A673 (cell line): Measurements from ENCODE around the gene FAM3C. TPM values are rescaled to one million over a fixed set of nuclear protein-coding genes. Genes with fewer than 3 reads are reported as not detected.
"Not testable (repeated sequence)": the region's sequence is repeated elsewhere in the genome, so short reads cannot be mapped to it uniquely, and the experiment has no call there.

ENCODE experiments used
- BruUV-seq: library from RNA; stranded (reverse); fragments of 400-500 nt; replicated peaks from 2 replicates; lab custom pipeline; 2021; lab: Mats Ljungman, UMichigan
- CTCF ChIA-PET: fragments of 300-600 bp; sonication (Branson Sonifier 250); formaldehyde crosslinking; loops from one replicate; lab custom pipeline; 2022; ENCODE audit warnings: antibody characterized with exemption; lab: Charles Lee
- POLR2A ChIA-PET: fragments of 300-600 bp; sonication (Branson Sonifier 250); formaldehyde crosslinking; loops from one replicate; lab custom pipeline; 2022; ENCODE audit warnings: antibody characterized with exemption; ENCODE audit not compliant: low non-redundant PET; lab: Charles Lee
- DNase-seq: peaks from one replicate; pipeline ENCODE4 v3.0.0-alpha.2; 2015; ENCODE audit warnings: low spot score
- H3K27ac ChIP-seq: fragments of 200-600 bp; sonication (generic); 2 replicates; pipeline ENCODE4 v1.5.1; 2016; ENCODE audit warnings: mixed run types, low read depth, mild to moderate bottlenecking, mixed read lengths, antibody characterized with exemption, low read length; ENCODE audit not compliant: poor library complexity, severe bottlenecking
- H3K27me3 ChIP-seq: fragments of 200-600 bp; sonication (generic); replicated peaks from 2 replicates; pipeline ENCODE4 v1.6.1; 2017; ENCODE audit warnings: mixed run types, low read depth, mild to moderate bottlenecking, mixed read lengths, antibody characterized with exemption, low read length; ENCODE audit not compliant: insufficient read depth, poor library complexity
- H3K36me3 ChIP-seq: fragments of 200-600 bp; sonication (generic); 2 replicates; pipeline ENCODE4 v1.6.1; 2016; ENCODE audit warnings: mixed run types, mild to moderate bottlenecking, mixed read lengths, antibody characterized with exemption, low read length; ENCODE audit not compliant: insufficient read depth, poor library complexity, severe bottlenecking
- H3K4me1 ChIP-seq: fragments of 200-600 bp; sonication (generic); 2 replicates; pipeline ENCODE4 v1.6.1; 2017; ENCODE audit warnings: mixed run types, mild to moderate bottlenecking, mixed read lengths, antibody characterized with exemption, low read length; ENCODE audit not compliant: insufficient read depth, poor library complexity, severe bottlenecking
- H3K4me3 ChIP-seq: fragments of 200-600 bp; sonication (generic); 2 replicates; pipeline ENCODE4 v1.5.1; 2016; ENCODE audit warnings: low read depth, mixed run types, mild to moderate bottlenecking, mixed read lengths, low read length; ENCODE audit not compliant: poor library complexity, severe bottlenecking
- H3K9me3 ChIP-seq: fragments of 200-600 bp; sonication (generic); 2 replicates; pipeline ENCODE4 v1.6.1; 2016; ENCODE audit warnings: mixed run types, low read depth, mild to moderate bottlenecking, mixed read lengths, antibody characterized with exemption, low read length; ENCODE audit not compliant: poor library complexity, severe bottlenecking
- EZH2 ChIP-seq: fragments of 200-600 bp; sonication (generic); IDR thresholded peaks from 2 replicates; pipeline ENCODE4 v1.6.1; 2017; ENCODE audit warnings: borderline replicate concordance, low read depth, mild to moderate bottlenecking, mixed read lengths, antibody characterized with exemption, low read length; ENCODE audit not compliant: poor library complexity, severe bottlenecking
- intact Hi-C: fragments of 100-400 bp; cut with micrococcal nuclease; formaldehyde crosslinking; loops from one replicate; pipeline ENCODE4 v1.10.0; 2022; ENCODE audit not compliant: unreplicated experiment
- total RNA-seq: library from RNA; stranded (reverse); gene quantifications from 2 replicates; pipeline ENCODE4 v1.2.3, GENCODE V29; 2021
- TF ChIP-seq, protein P1 (sequence below): fragments of 300-800, 200-600 bp; sonication (generic); conservative IDR thresholded peaks from 2 replicates; pipeline ENCODE4 v1.5.1; 2017; ENCODE audit warnings: low read depth, mild to moderate bottlenecking, antibody characterized with exemption, low read length, moderate library complexity, mixed read lengths

FAM3C gene
- total RNA-seq, 1 experiment from 2014 or later: 33.0 TPM

GRCh38 chr7:121327671-121328070 lies 68.4 kb downstream of the FAM3C start:
- POLR2A ChIA-PET: no interaction called here

DNA sequence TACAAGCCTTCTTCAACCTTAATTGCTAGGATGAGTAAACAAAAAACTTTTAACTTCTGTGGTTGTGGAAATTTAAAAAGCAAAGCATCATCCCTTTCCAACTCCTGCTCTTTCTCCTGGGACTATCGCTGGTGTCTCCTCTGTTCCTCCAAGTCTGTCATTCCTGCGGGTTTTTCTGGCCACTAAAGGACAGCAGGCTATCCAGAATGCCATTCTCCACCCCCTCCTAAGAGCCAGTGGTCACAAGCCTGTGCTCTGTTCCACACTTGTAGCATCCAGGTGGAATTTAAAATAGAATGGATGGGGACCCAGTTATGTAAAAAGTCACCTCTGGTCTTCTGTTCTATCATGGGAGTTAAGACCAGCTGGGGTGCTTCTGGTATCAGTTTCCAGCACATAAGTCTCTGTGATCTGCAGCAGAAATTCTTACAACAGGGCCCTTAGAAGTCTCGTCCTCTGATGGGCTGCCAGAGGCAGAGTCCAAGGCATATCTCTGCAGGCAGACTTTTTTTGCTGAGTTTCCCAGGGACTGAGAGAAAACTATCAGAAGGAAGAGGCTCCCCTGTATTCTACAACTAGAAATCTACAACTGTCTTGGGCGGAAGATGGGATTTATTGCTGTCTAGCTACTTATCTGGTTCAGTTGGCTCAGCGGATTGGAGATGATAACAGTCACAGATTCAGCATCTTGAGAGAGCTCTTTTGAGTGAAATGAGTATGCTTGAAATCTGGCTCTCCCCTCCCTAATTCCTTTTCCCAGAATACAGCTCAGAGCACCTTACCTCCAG lies 72.4 kb downstream of the FAM3C start:
- no peaks in the 10 kb centered on the region for H3K36me3 ChIP-seq
- peaks cover 39% of the 10 kb centered on the region for H3K27me3 ChIP-seq
- TF ChIP-seq, protein P1, sequence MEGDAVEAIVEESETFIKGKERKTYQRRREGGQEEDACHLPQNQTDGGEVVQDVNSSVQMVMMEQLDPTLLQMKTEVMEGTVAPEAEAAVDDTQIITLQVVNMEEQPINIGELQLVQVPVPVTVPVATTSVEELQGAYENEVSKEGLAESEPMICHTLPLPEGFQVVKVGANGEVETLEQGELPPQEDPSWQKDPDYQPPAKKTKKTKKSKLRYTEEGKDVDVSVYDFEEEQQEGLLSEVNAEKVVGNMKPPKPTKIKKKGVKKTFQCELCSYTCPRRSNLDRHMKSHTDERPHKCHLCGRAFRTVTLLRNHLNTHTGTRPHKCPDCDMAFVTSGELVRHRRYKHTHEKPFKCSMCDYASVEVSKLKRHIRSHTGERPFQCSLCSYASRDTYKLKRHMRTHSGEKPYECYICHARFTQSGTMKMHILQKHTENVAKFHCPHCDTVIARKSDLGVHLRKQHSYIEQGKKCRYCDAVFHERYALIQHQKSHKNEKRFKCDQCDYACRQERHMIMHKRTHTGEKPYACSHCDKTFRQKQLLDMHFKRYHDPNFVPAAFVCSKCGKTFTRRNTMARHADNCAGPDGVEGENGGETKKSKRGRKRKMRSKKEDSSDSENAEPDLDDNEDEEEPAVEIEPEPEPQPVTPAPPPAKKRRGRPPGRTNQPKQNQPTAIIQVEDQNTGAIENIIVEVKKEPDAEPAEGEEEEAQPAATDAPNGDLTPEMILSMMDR: no peak
- no peak for TF ChIP-seq EZH2
- no peaks in the 10 kb centered on the region for H3K9me3 ChIP-seq
- CTCF ChIA-PET: no interaction called here
- no TSS peak for BruUV-seq
- POLR2A ChIA-PET: interaction anchor here (0.5 kb wide), 1 partner anchor 17 kb away, joined by 3 read pairs; no protein-coding TSS in a partner anchor
- H3K27ac ChIP-seq: no peak overlapping the region
- intact Hi-C loops: no loop called here
- no peak for DNase-seq
- no peaks in the 10 kb centered on the region for H3K4me1 ChIP-seq
- H3K4me3 ChIP-seq: no peak overlapping the region

More at GRCh38 chr7:121327671-121328070, 68.4 kb downstream of the FAM3C start:
- Histone ChIP-seq H3K4me1 (peaks cover 15% of the 10 kb centered on the region), H3K27ac (no peak overlapping the region), H3K4me3 (no peak overlapping the region), H3K9me3 (no peaks in the 10 kb centered on the region), H3K27me3 (peaks cover 71% of the 10 kb centered on the region), H3K36me3 (no peaks in the 10 kb centered on the region)
- intact Hi-C loops: no loop called here
- no peak for TF ChIP-seq EZH2
- TF ChIP-seq, protein P1: no peak
- no TSS peak for BruUV-seq
- CTCF ChIA-PET: no interaction called here
- no peak for DNase-seq

DNA sequence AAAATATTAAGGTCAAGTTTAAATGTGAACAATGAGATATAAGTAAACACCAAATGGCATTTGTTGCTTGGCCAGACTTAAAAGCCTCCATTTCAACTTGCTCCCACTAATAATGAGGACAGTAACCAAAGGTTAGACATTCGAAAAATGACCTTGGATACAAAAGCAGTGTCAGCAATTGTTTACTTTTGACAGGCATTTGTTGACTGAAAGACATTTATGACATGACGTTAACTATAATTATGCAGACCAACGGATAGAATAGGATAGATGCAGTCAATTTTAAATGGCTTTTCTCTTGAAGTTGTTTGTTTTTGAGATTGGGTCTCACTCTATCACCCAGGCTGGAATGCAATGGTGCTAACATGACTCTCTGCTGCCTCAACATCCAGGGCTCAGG lies 73.6 kb downstream of the FAM3C start:
- no peak for DNase-seq
- Histone ChIP-seq H3K27ac (no peak overlapping the region), H3K9me3 (no peaks in the 10 kb centered on the region), H3K27me3 (peaks cover 27% of the 10 kb centered on the region), H3K36me3 (no peaks in the 10 kb centered on the region), H3K4me3 (no peak overlapping the region), H3K4me1 (no peaks in the 10 kb centered on the region)
- intact Hi-C loops: no loop called here
- no TSS peak for BruUV-seq
- POLR2A ChIA-PET: no interaction called here
- CTCF ChIA-PET: no interaction called here
- TF ChIP-seq, protein P1: no peak

DNA sequence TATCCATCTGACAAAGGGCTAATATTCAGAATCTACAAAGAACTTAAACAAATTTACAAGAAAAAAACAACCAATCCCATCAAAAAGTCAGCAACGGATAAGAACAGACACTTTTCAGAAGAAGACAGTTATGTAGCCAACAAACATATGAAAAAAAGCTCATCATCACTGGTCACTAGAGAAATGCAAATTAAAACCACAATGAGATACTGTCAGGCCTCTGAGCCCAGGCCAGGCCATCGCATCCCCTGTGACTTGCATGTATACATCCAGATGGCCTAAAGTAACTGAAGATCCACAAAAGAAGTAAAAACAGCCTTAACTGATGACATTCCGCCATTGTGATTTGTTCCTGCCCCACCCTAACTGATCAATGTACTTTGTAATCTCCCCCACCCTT lies 80.9 kb downstream of the FAM3C start:
- H3K36me3 ChIP-seq, CTCF ChIA-PET, H3K27ac ChIP-seq, intact Hi-C loops, H3K4me3 ChIP-seq, H3K9me3 ChIP-seq, BruUV-seq, DNase-seq, H3K27me3 ChIP-seq, POLR2A ChIA-PET: not testable (repeated sequence)
- peaks cover 18% of the 10 kb centered on the region for H3K4me1 ChIP-seq
